ENCODE data around the gene RPEL1. TPM values are rescaled to one million over a fixed set of nuclear protein-coding genes. Genes with fewer than 3 reads are reported as not detected.

RPEL1 gene
- total RNA-seq, 2 experiments from 2014 or later: not detected

GRCh38 chr10:103254538-103255325, 9.0 kb downstream of the RPEL1 start:
- H3K36me3 ChIP-seq (ENCODE audit: insufficient read depth, low read length): no peaks in the 10 kb centered on the region
- H3K9me2 ChIP-seq (ENCODE audit: insufficient read depth, low read length): no peaks in the 10 kb centered on the region
- no peak for DNase-seq (ENCODE audit: low spot score)
- H3K4me3 ChIP-seq (ENCODE audit: low read depth, low read length, poor library complexity, severe bottlenecking): no peak overlapping the region
- H3K27ac ChIP-seq (ENCODE audit: low read depth, low read length, poor library complexity, severe bottlenecking): no peak overlapping the region
- H4K20me1 ChIP-seq (ENCODE audit: insufficient read depth, low read length): no peaks in the 10 kb centered on the region
- no peak for TF ChIP-seq EZH2phosphoT487 (IDR thresholded peaks at IDR 0.05; ENCODE audit: borderline replicate concordance, low read depth, low read length)
- TF ChIP-seq, protein P1, sequence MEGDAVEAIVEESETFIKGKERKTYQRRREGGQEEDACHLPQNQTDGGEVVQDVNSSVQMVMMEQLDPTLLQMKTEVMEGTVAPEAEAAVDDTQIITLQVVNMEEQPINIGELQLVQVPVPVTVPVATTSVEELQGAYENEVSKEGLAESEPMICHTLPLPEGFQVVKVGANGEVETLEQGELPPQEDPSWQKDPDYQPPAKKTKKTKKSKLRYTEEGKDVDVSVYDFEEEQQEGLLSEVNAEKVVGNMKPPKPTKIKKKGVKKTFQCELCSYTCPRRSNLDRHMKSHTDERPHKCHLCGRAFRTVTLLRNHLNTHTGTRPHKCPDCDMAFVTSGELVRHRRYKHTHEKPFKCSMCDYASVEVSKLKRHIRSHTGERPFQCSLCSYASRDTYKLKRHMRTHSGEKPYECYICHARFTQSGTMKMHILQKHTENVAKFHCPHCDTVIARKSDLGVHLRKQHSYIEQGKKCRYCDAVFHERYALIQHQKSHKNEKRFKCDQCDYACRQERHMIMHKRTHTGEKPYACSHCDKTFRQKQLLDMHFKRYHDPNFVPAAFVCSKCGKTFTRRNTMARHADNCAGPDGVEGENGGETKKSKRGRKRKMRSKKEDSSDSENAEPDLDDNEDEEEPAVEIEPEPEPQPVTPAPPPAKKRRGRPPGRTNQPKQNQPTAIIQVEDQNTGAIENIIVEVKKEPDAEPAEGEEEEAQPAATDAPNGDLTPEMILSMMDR (conservative IDR thresholded peaks at IDR 0.05; ENCODE audit: low read length): no peak
- intact Hi-C loops (cut with micrococcal nuclease; ENCODE audit: unreplicated experiment): no loop called here
- ChIA-PET CTCF (ENCODE audit: unreplicated experiment) (no interaction called here), POLR2A (interaction anchor here (0.6 to 1.1 kb wide), 5 partner anchors 12 to 394 kb away, joined by 3 to 5 read pairs (median 3); no protein-coding TSS in a partner anchor)
- H3K9me3 ChIP-seq (ENCODE audit: low read length): no peaks in the 10 kb centered on the region
- H3K4me1 ChIP-seq (ENCODE audit: insufficient read depth, low read length, poor library complexity, severe bottlenecking): no peaks in the 10 kb centered on the region
- H2AFZ ChIP-seq (ENCODE audit: low read length): no peak overlapping the region
- BruUV-seq (replicated peaks): no TSS peak
- no peaks in the 10 kb centered on the region for H3K79me2 ChIP-seq (ENCODE audit: insufficient read depth, low read depth, low read length)
- H3K4me2 ChIP-seq (ENCODE audit: low read length): no peak overlapping the region

GRCh38 chr10:103256613-103257012, 10.9 kb downstream of the RPEL1 start:
- intact Hi-C loops (cut with micrococcal nuclease; ENCODE audit: unreplicated experiment): no loop called here
- CTCF ChIA-PET (ENCODE audit: unreplicated experiment): no interaction called here
- no TSS peak for BruUV-seq (replicated peaks)

More at GRCh38 chr10:103256613-103257012, 10.9 kb downstream of the RPEL1 start:
- no peak for TF ChIP-seq EZH2phosphoT487 (IDR thresholded peaks at IDR 0.05; ENCODE audit: borderline replicate concordance, low read depth, low read length)
- TF ChIP-seq, protein P1 (conservative IDR thresholded peaks at IDR 0.05; ENCODE audit: low read length): no peak
- no peaks in the 10 kb centered on the region for H3K9me3 ChIP-seq (ENCODE audit: low read length)
- no peak overlapping the region for H3K27ac ChIP-seq (ENCODE audit: low read depth, low read length, poor library complexity, severe bottlenecking)
- no peaks in the 10 kb centered on the region for H3K9me2 ChIP-seq (ENCODE audit: insufficient read depth, low read length)
- no peak overlapping the region for H2AFZ ChIP-seq (ENCODE audit: low read length)
- no peak for DNase-seq (ENCODE audit: low spot score)
- POLR2A ChIA-PET: interaction anchor here (0.6 kb wide), 1 partner anchor 1644 kb away, joined by 3 read pairs; no protein-coding TSS in a partner anchor
- no peak overlapping the region for H3K4me3 ChIP-seq (ENCODE audit: low read depth, low read length, poor library complexity, severe bottlenecking)
- H3K36me3 ChIP-seq (ENCODE audit: insufficient read depth, low read length): no peaks in the 10 kb centered on the region
- H3K4me1 ChIP-seq (ENCODE audit: insufficient read depth, low read length, poor library complexity, severe bottlenecking): no peaks in the 10 kb centered on the region
- H3K79me2 ChIP-seq (ENCODE audit: insufficient read depth, low read depth, low read length): no peaks in the 10 kb centered on the region
- no peak overlapping the region for H3K4me2 ChIP-seq (ENCODE audit: low read length)
- no peaks in the 10 kb centered on the region for H4K20me1 ChIP-seq (ENCODE audit: insufficient read depth, low read length)

Data from OCI-LY7 (cell line).